Measurements from ENCODE around the gene LHX3.

Gene LHX3

DNA sequence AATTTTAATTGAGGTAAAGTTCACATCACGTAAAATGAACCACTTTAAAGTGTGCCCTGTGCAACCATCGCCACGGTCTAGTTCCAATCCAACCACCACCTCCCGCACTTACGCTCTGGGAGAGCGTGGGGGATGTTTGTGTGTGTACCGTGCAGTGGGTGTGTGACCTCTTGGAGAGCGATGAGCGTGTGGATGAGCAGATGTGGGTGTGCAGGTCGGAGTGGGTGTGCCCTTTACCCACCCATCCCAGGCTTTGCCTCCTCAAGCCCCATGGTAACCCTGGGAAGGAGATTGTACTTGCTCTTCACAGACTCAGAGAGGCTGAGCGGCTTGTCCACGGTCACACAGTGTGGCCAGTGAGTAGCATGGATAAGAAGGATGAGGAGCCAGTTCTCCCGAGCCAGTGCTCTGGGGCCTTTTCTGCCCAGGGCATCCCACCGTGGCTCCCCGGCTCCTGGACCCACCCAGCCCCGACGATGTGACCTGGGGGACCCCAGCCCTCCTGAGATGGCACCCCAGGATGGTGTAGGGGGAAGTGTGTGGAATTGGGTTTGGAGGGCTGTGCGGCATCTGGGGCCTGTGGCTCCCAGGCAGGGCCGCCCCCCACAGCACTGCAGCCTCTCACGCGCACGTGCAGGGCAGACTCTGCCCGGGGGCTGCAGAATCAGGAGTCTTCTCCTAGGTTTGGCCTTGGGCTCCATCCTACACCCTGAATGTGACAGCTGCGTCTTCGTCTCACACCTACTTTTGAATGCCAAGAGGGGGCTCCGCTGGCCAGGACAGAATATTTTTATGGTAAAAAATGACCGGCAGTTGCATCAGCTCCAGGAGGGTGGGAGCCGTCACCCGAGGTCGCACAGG lies 13.6 kb downstream of the LHX3 start:
- no peak for DNase-seq

DNA sequence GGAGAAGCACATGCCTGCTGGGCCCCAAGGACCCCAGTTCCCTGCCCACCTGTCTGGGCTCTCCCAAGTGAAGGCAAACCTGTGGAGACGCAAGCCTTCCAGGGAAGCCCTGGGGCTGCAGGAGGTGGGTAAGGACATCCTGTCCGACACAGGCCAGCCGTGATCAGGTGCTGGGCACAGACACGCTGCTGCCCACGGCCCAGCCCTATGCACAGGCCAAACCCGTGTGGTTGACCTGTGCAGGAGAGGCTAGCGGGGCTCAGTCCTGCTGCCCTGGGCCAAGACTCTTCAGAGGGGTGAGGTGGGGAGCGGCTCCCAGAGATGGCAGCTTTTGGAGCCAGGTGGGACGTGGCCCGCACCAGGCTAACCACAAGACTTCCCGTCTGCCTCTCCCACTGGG lies 14.3 kb downstream of the LHX3 start:
- DNase-seq: no peak

DNA sequence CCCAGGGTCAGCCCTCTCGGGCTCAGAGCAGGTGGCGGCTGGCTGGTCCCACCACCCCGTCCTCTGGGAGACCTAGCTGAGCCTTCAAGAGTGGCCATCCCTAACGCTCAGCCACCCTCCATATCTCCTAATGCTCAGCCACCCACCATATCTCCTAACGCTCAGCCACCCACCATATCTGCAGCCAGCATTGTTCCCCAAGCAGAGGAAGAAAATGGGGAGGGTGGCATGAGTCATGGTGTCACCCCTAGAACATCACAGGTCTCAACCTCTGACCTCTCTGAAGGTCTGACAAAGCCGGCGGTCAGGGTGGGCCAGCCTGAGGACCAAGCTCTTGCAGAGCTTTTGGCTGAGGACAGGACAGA lies 14.7 kb downstream of the LHX3 start:
- no peak for DNase-seq

DNA sequence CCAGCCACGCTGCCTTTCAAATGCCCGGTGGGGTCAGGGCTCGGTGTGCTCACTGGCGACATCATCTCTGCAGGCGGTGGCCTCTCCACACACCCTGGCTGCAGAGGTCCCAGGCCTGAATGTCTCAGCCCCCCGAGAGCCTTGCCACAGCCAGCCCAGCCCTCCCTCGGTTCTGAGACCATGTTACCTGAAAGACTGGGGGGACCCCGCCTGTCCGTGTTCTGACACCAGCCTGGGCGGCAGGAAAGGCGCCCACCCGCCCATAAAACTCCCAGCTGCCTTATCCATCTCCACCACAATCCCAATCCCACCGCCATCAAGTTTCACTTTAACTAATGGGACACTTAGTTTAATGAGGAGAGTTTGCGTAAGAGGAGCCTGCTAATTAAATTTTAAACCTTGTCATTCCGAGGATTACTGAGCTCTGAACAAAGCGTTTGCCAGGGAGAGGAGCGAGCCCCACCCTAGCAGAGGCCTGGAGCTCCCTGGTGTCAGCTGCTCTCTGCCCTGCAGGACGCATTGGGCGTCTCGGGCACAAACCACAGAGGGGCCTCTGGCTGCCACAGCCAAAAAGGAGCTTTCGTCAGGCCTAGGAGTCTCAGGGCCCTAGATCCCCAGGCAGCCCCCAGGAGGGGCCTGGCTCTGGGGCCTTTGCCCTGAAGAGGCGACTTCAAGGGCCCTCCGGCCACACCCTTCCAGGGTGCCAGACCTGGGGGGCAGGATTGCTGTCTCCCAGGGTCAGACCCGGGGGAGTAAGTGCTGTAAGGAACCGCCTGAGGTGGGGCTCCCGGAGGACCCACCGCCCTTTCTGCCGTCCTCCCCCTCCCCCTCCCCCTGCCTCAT lies 15.3 kb downstream of the LHX3 start:
- DNase-seq: no peak

DNA sequence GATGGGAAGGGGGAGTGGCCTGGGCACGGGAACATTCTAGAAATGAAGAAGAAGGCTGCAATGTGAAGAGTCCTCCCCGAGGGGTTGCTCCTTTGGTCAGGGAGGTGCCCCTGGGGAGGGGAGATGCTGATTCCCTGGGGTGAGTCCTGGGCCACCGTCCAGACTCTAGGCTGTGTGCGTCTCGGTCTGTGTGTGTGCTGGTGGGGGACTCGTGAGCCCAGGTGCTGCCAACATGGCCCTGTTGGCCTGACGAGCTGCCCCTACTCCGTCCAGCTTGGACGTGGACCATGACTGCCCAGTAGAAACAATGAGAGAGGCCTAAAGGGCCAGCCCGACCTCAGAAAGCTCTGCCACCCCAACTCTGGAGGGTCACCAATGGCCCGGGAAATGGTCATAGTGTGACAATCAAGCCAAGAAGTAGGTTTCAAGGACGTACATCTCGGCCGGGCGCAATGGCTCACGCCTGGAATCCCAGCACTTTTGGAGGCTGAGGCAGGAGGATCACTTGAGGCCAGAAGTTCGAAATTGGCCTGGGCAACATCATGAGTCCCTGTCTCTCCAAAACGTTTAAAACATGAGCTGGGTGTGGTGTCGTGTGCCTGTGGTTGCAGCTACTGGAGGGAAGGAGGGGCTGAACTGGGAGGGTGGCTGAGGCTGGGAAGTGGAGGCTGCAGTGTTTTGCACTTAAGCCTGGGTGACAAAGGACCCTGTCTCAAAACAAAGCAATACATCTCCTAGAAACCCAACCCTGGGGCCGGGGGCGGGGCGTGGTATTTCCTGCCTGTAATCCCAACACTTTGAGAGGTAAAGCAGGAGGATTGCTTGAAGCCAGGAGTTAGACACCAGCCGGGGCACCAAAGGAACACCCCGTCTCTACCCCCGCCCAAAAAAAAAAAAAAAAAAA lies 17.0 kb downstream of the LHX3 start:
- no peak for DNase-seq

DNA sequence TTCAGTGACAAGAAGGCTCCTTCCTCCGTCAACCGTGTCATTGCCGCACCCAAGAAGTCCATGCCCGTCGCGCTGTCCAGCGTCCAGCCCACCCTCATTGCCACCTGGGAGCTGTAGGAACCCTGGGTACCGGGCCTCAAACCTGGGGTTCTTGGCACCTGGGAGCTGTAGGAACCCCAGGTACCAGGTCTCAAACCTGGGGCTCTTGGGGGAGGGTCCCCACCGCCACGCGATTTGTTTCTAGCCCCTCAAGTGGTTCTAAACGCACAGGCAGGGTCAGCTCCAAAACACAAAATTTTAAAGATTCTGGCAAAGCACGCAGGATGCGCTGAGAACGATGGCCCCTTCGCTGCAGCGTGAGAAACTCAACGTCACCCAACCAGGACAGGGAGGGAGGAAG lies 17.7 kb downstream of the LHX3 start:
- DNase-seq: no peak

DNA sequence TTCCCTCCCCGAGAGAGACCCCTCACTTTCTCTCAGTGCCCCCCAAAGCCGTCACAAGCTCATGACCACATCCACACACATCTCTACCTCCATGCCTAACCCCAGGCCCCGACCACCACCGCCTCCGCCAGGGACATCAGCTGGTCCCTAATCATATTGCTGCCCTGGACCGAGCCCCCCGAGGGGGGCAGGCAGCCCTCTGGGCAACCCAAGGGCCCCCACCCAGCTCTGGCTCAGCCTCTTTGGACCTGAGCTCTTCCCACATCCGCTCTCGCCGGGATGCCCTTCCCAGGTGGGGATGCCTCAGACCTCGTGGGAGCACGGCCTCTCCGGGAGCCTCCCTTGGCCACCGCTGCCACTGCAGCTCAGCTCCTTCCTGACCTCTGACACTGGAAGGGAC lies 18.5 kb downstream of the LHX3 start:
- DNase-seq: no peak

DNA sequence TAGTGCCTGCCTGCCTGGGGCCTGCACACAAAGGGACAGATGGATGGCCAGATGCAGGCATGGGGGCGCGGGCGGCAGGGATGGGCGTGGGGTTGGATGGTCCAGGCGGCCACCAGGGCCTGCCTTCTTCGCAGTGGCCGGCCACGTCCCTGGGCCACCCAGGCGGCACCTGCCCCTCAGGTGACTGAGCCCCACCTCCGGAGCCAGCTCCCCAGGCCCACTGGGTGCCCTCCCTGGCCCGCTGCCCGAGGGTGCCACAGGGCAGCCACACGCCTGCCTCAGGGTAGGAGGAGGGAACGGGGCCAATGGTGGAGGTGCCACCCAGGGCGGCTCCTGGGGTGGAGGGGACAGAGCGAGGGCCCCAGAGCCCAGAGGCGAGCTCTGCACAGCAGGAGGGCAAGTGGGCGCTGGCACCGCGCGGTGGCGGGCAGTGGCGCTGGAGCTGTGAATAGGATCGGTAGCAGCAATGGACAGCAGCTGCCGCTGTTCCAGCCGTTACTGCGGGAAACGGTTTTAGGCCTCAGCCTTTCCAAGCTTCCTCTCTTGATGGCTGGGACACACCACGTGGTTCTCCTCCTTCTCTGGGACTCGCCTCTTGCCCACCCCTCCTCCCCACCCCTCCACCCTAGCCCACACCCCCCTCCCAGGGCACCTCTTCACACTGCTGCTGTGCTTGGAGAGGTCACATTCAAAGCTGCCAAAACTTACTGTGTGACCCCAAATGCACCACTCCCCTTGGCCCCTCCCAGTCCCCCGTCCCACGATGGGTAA lies 19.1 kb downstream of the LHX3 start:
- DNase-seq: no peak

DNA sequence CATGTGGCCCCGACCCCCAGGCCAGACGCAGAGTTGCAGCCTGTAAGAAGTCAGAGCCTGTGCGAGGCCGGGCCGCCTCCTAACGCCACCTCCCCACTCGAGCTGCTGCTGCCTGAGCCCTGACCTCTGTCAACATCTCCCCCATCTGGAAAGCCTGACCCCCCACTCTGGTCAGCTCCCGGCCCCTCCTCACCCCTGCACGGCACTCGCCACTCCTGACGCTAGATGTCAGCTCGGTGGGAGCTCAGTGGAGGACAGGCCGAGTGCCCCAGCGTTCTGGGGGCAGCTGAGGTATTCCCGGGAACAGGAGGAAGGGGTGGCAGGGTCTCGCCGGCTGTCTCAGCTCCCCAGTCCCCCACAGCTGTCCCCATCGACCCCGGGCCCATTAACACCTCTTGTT lies 19.9 kb downstream of the LHX3 start:
- no peak for DNase-seq

DNA sequence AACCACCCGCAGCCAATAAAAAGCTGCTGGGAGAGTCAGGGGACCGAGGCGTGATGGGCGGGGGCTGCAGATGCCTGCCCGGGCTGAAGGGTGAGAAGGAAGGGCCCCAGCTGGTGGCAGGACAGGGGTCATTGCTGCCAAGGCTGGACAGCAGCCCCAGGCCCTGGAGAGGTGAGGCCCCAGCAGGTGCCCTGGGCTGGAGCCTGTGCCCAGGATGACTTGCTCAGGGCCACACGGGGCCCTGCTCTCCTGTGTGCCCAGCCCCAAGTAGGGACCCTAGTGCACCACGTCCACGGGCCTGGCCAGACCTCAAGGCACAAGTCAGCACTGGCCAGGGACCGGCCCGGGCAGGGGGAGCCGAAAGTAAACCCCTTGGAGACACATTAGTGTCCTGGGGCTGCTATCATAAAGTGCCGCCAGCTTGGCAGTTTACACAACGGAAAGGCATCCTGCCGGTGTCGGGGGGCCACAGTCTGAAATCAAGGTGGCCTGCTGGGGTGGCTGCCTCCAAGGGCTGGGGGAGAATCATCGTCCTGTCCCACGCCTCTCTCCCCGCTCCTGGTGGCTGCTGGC lies 22.0 kb downstream of the LHX3 start:
- no peak for DNase-seq

DNA sequence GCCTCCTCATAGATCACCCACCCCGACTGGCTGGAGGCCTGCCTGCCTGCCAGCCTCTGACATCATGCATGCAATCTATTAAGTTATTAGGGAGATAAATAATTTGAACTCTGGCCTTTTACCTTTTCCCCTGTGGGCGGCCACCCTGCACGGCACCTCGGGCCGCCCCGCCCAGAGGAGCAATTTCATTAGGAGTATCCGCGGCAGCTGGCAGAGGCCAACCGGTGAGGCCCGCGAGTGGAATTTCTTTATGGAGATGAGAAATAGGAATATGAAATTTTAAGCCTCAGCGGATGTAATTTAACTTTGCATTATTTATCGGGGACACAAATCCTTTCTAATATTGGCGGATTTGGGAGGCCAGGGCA lies 22.5 kb downstream of the LHX3 start:
- no peak for DNase-seq

DNA sequence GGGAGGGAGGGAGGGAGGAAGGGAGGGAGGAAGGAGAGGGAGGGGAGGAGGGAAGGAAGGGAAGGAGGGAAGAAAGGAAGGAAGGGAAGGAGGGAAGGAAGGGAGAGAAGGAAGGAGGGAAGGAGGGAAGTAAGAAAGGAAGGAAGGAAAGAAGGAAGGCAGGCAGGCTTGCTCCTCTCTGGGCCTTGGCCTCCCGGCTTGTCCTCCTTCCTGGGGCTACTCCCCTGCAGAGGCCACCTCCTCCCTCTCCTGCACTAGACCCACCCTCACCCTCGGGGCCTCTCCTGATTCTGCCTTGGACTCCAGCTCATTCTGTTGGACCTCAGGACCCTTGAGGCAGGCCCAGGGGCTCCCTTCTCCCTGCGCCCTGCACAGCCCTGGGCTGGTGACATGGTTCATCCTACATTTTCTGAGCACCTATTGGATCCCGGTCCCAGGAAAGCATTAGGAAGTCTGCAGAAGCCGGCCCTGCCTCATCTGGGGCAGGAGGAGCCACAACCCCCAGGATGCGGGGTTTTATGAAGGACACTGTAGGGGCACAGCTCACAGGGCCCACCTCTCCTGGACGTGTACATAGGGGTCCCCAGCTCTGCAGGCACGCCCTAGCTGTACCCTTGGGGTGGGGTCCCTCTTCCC lies 23.0 kb downstream of the LHX3 start:
- no peak for DNase-seq

DNA sequence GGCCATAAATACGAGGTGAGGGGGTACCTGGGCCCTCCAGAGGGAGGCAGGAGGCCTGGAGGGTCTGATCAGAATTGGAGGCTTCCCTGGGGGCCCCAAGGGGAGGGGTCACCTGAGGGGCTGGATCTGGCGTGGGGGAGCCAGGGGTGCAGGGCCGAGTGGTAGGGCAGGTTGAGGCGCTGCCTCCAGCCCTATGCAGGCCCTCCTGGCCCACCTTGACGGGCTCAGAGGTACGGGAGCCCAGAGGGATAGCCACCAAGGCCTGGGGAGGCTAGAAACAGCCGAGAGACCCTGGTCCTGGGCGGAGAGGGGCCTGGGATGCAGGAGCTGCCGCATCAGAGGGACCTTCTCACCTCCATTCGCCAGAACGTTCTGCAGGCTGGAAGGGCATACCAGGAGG lies 24.3 kb downstream of the LHX3 start:
- no peak for DNase-seq

DNA sequence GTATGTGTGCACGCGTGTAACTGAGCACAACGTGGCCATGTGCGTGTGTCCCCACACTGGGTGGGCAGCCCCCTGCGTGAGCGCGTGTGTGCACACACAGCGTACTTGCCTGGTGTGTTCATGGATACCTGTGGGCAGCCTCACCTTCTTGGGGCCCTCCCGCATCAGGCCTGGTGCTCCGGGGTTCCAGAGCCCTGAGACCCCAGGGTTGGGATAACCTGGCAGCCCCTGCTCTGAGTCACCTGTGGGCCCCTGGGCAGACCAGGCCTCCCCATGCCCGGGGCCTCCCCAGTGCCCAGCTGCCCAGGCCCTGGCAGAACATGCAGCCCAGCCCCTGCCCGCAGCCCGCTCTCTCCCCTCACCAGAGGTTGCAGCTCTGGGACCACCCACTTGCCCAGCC lies 25.2 kb downstream of the LHX3 start:
- no peak for DNase-seq

DNA sequence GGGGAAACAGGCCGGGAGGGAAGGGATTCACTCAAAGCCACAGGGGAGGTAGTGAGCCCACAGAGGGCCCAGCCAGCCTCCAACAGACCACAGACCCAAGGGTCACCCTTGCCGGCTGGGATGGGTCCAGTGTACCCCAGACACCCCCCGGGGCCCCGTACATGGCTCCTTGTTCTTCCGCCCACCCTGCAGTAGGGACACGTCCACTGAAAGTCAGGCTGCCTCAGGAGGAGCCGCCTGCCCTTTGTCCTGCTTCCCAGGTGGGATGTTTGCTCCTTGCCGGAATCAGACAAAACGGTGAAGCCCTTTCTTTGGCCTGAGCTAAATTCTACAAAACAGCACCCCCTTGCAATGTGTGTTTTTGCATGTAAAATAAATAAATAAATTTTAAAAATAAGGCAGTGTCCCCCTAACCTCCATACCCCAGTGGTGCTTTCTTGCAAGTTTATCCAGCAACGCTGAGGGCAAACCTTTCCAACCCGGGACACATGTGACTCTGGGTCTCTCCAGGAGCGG lies 25.8 kb downstream of the LHX3 start:
- DNase-seq: no peak

DNA sequence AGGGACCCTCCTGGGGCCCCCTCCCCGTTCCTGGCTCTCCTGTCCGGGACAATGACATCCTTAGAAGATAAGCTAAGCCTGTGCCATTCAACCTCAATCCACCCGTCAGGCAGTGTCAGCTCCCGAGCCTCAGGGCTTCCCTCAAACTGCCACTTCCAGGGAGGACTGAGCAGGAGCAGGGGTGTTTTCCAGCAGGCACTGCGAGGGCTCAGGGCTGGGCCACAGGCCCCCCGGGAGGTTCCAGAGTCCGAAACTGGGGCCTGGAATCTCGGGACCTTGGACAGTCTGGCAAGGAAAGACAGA lies 26.2 kb downstream of the LHX3 start:
- no peak for DNase-seq

DNA sequence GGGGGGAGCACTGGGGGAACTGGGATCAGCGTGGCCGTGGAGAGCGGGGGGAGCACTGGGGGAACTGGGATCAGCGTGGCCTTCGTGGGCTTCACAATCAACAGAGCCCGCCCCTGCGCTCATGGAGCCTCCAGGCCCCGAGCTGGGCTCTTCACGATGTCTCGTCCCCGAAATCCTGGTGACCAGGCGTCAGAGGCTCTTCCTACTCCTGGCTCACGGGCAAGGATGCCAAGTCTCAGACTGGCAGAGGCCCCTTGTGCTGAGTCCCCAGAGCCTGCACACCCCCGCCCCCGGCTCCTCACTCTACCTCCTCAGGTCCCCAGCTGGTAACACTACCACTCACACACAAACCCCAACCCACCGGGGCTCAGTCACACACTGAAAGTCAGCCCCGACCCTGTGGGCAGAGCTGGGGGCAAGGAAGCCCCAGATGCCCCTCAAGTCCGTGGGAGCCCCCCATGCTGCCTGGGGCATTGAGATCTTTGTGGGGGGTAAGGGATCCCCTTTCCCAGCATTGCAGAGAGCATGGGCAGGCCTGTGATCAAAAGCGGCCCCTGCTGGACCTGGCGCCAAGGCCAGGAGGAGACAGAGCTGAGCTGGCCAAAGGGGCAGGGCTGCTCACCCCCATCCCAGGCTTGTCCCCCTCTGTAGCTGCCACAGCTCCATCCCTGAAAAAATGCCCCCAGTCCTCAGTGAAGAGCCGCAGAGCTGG lies 26.7 kb downstream of the LHX3 start:
- no peak for DNase-seq

DNA sequence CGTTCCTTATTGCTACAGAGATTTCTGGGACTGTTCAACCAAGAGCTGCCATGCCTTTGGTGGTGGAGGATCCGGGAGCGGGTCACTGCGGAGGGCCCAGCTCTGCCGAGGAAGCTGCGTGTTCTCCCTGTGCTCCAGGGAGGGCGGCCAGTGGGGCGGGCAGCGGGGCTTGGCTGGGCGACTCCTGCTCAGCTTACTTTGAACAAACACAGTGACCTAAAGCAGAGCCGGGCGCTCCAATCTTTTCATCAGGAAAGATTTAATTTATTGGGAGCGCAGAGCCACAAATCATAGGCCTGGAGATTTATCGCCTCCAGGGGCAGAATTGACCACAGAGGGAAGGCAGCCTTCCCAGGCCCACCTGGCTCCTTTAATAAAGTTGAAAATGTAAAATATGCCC lies 27.7 kb downstream of the LHX3 start:
- DNase-seq: no peak

DNA sequence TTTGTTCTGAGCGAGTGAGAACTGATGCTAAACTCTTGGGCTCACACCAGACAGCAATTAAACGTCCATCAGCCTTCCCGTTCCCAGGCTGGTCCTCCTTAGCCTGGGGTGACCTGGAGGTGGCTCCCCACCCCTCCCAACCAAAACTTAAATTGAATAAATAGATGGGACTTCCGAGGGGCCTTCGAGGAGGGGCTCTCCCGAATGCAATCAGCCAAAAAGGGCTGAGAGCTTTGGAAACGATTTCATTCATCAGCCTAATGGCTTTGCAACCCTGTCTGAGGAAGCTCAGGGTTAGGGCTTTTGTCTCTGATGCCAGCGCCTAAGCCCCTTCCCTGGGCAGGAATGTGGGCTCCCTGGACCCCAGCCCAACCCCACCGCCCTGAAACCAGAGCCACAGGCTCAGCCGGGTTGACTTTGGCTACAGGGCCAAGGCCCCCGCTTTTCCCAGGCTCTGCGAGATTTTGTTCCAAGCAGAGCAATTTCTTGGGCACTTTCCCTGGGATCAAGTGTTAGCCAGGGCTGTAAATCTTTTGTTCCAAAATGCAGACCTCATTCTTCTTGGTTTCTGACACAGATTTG lies 29.2 kb downstream of the LHX3 start:
- no peak for DNase-seq

DNA sequence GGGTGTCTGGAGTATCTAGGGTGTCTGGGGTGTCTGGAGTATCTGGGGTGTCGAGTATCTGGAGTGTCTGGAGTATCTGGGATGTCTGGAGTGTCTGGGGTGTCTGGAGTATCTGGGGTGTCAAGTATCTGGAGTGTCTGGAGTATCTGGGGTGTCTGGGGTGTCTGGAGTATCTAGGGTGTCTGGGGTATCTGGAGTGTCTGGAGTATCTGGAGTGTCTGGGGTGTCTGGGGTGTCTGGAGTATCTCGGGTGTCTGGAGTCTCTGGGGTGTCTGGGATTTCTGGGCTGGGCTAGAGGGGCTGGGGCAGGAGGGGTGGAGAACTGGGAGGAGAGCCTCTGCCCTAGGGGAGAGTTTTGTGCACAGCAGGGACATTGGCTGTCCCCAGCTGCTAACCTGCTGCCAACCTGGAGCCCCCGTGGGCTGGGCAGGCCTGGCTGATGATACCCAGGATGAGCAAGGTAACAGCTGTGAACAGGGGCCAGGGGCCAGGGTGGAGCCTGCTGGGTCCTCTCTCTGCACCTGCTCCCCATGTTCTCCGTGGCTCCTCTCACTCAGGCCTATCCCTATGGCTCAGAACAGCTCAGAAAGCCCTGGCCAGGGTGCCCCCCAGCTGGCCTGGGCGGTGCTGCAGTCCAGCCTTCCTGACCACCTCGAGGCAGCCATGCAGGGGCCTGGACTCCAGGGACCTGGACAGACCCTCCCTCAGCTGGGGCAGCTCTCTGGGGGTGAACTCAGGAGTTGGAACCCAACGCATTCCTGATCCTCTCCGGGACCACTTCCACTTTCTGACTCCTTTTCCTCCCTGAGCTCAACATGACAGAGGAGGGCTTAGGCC lies 29.9 kb downstream of the LHX3 start:
- no peak for DNase-seq
